Small intestine (tissue), 7 donors: ENCODE measurements around the gene SYNGR1. TPM values are rescaled to one million over a fixed set of nuclear protein-coding genes. Genes with fewer than 3 reads are reported as not detected.
"Not testable (repeated sequence)": the region's sequence is repeated elsewhere in the genome, so short reads cannot be mapped to it uniquely, and the experiment has no call there.

Experiments used
- DNase-seq, 2 donors: peaks; one replicate each; pipeline versions ENCODE4 v3.0.0 to v3.0.0-alpha.2; 2013
- FAIRE-seq: peaks from 2 replicates; lab custom pipeline; 2012; peaks lifted over from hg19 to GRCh38; lab: Jason Lieb, UNC
- H3K27ac ChIP-seq, 3 donors: one replicate each; pipeline ENCODE4 v1.5.1; 2013; ENCODE audit warnings: low read length in 2 of 3, mild to moderate bottlenecking in 2 of 3, control low read depth in 1 of 3, inconsistent platforms in 1 of 3, low read depth in 1 of 3, moderate library complexity in 1 of 3
- H3K27me3 ChIP-seq, 3 donors: one replicate each; pipeline ENCODE4 v1.6.1; 2013; ENCODE audit warnings: low read length in 3 of 3, inconsistent platforms in 1 of 3; ENCODE audit not compliant: control insufficient read depth in 3 of 3, insufficient read depth in 3 of 3
- H3K36me3 ChIP-seq, 3 donors: one replicate each; pipeline ENCODE4 v1.6.1; 2013; ENCODE audit warnings: low read length in 3 of 3, inconsistent platforms in 1 of 3, low read depth in 1 of 3, mild to moderate bottlenecking in 1 of 3, moderate library complexity in 1 of 3; ENCODE audit not compliant: control insufficient read depth in 3 of 3, insufficient read depth in 2 of 3
- H3K4me1 ChIP-seq, 3 donors: one replicate each; pipeline ENCODE4 v1.6.1; 2013; ENCODE audit warnings: low read length in 2 of 3, inconsistent platforms in 1 of 3, low read depth in 1 of 3, mild to moderate bottlenecking in 1 of 3, moderate library complexity in 1 of 3; ENCODE audit not compliant: control insufficient read depth in 3 of 3, insufficient read depth in 2 of 3
- H3K4me3 ChIP-seq, 3 donors: one replicate each; pipeline ENCODE4 v1.5.1; 2013; ENCODE audit warnings: low read length in 3 of 3, control low read depth in 1 of 3, inconsistent platforms in 1 of 3, low read depth in 1 of 3, mild to moderate bottlenecking in 1 of 3, moderate library complexity in 1 of 3
- H3K9me3 ChIP-seq, 2 donors: one replicate each; pipeline ENCODE4 v1.6.1; 2013; ENCODE audit warnings: low read depth in 1 of 2, low read length in 1 of 2; ENCODE audit not compliant: control insufficient read depth in 2 of 2, insufficient read depth in 1 of 2
- WGBS, 3 donors: extraction: QIAGEN DNeasy Blood & Tissue Kit; methylation state at CpG; one replicate each; pipeline ENCODE4 v1.1.7; 2013; 5-methylcytosine and 5-hydroxymethylcytosine counted together
- polyA plus RNA-seq, 4 donors: library from polyadenylated mRNA; stranded (reverse) in 3 of 4; unstranded in 1 of 4; fragments of 200-250 nt in 3 of 4; fragments of 120-200 nt in 1 of 4; gene quantifications; one replicate each; pipeline versions ENCODE4 v1.2.1 to v1.2.3, GENCODE V29; 2013
- donor health status: healthy with polysubstance abuse.
- donor health status: control.
- donor health status: control.
- donor health status: Bipolar disorder and iron deficiency.
- donor health status: healthy.

SYNGR1 gene
- polyA plus RNA-seq, 4 donors = 1.4 to 10.7 (median 6.6) TPM; not detected in 1

- no peak overlapping the region for H3K27ac ChIP-seq
- no peak overlapping the region for H3K4me3 ChIP-seq
- 79 to 84% (median 83%) methylated on average over 7 of the region's 7 CpGs for WGBS, 3 donors
- FAIRE-seq (no peak), DNase-seq (no peak)
- no peaks in the 10 kb centered on the region for H3K4me1 ChIP-seq
- peaks cover 0 to 2% (median 0%) of the 10 kb centered on the region in 3 donors for H3K36me3 ChIP-seq
- H3K9me3 ChIP-seq = no peaks in the 10 kb centered on the region
- peaks cover 3 to 4% (median 4%) of the 10 kb centered on the region in 3 donors for H3K27me3 ChIP-seq
These were observed 2.6 kb downstream of the SYNGR1 start for GRCh38 chr22:39352306-39352891.

- H3K4me3 ChIP-seq = no peak overlapping the region
- no peak overlapping the region for H3K27ac ChIP-seq
- 58 to 82% (median 81%) methylated on average over 9 of the region's 9 CpGs for WGBS, 3 donors
- H3K4me1 ChIP-seq = no peaks in the 10 kb centered on the region
- peaks cover 3 to 4% (median 4%) of the 10 kb centered on the region in 3 donors for H3K27me3 ChIP-seq
- DNase-seq (no peak), FAIRE-seq (no peak)
- peaks cover 0 to 2% (median 0%) of the 10 kb centered on the region in 3 donors for H3K36me3 ChIP-seq
- no peaks in the 10 kb centered on the region for H3K9me3 ChIP-seq
These were observed 3.6 kb downstream of the SYNGR1 start for GRCh38 chr22:39353346-39353745.

DNA sequence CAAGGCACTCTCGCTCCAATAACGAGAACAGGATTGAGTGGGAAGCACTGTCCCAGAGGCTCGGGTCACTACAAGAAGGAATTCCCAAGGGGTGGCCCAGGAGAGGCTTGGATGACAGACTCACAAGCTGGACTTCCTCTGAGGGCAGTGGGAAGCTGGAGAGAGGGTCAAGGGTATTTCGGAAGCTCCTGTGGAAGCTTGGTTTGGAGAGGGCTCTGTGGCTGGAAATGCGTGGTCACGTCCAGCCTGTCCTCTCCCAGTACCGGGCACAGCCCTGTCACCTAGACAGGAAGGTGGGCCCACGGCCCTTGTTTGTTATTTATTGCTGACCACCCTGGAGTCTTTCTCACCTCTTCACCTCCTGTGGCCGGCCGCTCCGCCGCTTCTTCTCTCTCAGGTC, 5.3 kb downstream of the SYNGR1 start:
- FAIRE-seq (no peak), DNase-seq (no peak)
- Histone ChIP-seq H3K27me3 (peaks cover 0 to 4% (median 4%) of the 10 kb centered on the region in 3 donors), H3K4me3 (no peak overlapping the region), H3K4me1 (no peaks in the 10 kb centered on the region), H3K36me3 (peaks cover 0 to 7% (median 0%) of the 10 kb centered on the region in 3 donors), H3K27ac (no peak overlapping the region), H3K9me3 (no peaks in the 10 kb centered on the region)
- 85 to 89% (median 86%) methylated on average over 11 to 12 of the region's 12 CpGs for WGBS, 3 donors

GRCh38 chr22:39355805-39356204, 6.0 kb downstream of the SYNGR1 start:
- H3K27ac ChIP-seq, H3K4me1 ChIP-seq, FAIRE-seq, DNase-seq, H3K36me3 ChIP-seq, H3K4me3 ChIP-seq, H3K27me3 ChIP-seq, H3K9me3 ChIP-seq: not testable (repeated sequence)
- WGBS, 3 donors = 90 to 95% (median 91%) methylated on average over 13 to 14 of the region's 14 CpGs

DNA sequence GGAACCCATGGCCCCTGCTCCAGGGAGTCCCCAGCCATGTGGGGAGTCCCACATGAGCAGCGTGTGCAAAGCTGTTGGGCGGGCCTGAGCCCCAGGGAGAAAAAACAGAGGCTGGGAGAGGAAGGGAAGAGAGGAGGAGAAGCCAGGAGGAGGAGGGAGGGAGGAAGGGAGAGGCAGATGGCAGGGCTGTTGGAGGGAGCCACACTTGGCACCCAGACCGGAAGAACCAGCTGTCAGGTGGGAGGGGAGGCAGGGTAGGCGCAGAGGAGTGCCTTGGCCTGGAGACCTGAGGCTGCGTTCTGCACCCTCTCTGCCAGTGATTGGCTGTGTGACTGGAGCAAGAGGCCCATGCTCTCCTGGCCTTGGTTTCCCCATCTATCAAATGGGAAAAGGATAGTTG, 6.7 kb downstream of the SYNGR1 start:
- Histone ChIP-seq H3K36me3 (peaks cover 0 to 7% (median 0%) of the 10 kb centered on the region in 3 donors), H3K4me1 (no peaks in the 10 kb centered on the region), H3K27ac (no peak overlapping the region), H3K9me3 (no peaks in the 10 kb centered on the region), H3K4me3 (no peak overlapping the region), H3K27me3 (no peaks in the 10 kb centered on the region)
- no peak for FAIRE-seq
- 45 to 82% (median 58%) methylated on average over 5 of the region's 5 CpGs for WGBS, 3 donors
- DNase-seq = no peak

GRCh38 chr22:39357110-39358108, 7.6 kb downstream of the SYNGR1 start:
- not testable (repeated sequence) for H3K36me3 ChIP-seq, H3K9me3 ChIP-seq, H3K27me3 ChIP-seq, H3K27ac ChIP-seq, H3K4me1 ChIP-seq, FAIRE-seq, DNase-seq, H3K4me3 ChIP-seq
- 92 to 96% (median 93%) methylated on average over 20 to 50 of the region's 53 CpGs for WGBS, 3 donors

DNA sequence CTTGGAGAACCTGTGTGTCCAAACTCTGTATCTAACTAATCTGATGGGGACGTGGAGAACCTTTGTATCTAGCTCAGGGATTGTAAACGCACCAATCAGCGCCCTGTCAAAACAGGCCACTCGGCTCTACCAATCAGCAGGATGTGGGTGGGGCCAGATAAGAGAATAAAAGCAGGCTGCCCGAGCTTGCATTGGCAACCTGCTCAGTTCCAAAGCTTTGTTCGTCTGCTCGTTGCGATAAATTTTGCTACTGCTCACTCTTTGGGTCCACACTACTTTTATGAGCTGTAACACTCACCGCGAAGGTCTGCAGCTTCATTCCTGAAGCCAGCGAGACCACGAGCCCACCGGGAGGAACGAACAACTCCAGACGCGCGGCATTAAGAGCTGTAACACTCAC, 8.4 kb downstream of the SYNGR1 start:
- not testable (repeated sequence) for H3K9me3 ChIP-seq, H3K4me1 ChIP-seq, H3K36me3 ChIP-seq, FAIRE-seq, H3K27ac ChIP-seq, H3K27me3 ChIP-seq, H3K4me3 ChIP-seq, DNase-seq
- 80 to 88% (median 81%) methylated on average over 13 to 14 of the region's 17 CpGs for WGBS, 3 donors

GRCh38 chr22:39359659-39360195, 9.9 kb downstream of the SYNGR1 start:
- Histone ChIP-seq H3K4me3 (no peak overlapping the region), H3K27ac (no peak overlapping the region), H3K27me3 (no peaks in the 10 kb centered on the region), H3K9me3 (no peaks in the 10 kb centered on the region), H3K36me3 (peaks cover 0 to 7% (median 0%) of the 10 kb centered on the region in 3 donors), H3K4me1 (no peaks in the 10 kb centered on the region)
- no peak for FAIRE-seq
- WGBS, 3 donors = 75 to 88% (median 86%) methylated on average over 9 of the region's 9 CpGs
- DNase-seq = no peak
